Umbilical cord (tissue), 2 donors: ENCODE data around the gene IFNGR2. TPM values are rescaled to one million over a fixed set of nuclear protein-coding genes. Genes with fewer than 3 reads are reported as not detected.
A peak's percentile ranks its signal among the peaks of the same experiment; 100 is the strongest.
"Not testable (repeated sequence)": the region's sequence is repeated elsewhere in the genome, so short reads cannot be mapped to it uniquely, and the experiment has no call there.

Source experiments
- DNase-seq: peaks from one replicate; pipeline ENCODE4 v3.0.0-alpha.2; 2015; ENCODE audit warnings: low spot score
- total RNA-seq: library from RNA; depleted of rRNA; stranded (reverse); fragments of >200 nt; gene quantifications from one replicate; pipeline ENCODE4 v1.2.3, GENCODE V29; 2014; ENCODE audit warnings: low replicate concordance; ENCODE audit not compliant: insufficient read depth

Gene IFNGR2
- total RNA-seq, 1 donor from 2014 or later, result 85.2 TPM

GRCh38 chr21:33377221-33377920 is 25.8 kb upstream of the IFNGR2 start:
- DNase-seq, result no peak

DNA sequence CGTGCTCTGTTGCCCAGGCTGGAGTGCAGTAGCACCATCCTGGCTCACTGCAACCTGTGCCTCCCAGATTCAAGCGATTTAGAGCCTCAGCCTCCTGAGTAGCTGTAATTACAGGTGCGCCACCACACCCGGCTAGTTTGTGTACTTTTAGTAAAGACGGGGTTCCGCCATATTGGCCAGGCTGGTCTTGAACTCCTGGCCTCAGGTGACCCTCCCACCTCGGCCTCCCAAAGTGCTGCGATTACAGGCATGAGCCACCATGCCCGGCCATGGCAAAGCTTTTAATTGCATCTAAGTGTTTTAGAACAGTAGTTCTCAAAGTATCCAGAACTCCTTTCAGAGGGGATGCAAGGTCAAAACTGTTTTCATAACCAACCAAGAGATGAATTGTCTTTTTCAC is 25.1 kb upstream of the IFNGR2 start:
- DNase-seq, result no peak

DNA sequence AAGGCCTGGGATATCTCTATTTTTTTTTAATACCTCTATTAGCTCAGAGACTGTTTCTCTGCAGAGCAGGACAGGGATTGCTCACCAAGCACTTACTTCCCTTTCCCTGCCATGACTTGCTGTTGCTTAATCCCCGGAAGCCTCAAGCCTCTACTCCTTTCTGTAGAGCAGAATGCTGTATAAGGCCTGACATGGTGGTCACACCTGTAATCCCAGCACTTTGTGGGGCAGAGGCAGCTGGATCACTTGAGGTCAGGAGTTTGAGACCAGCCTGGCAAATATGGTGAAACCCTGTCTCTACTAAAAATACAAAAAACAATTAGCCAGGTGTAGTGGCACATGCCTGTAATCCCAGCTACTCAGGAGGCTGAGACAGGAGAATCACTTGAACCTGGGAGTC is 23.3 kb upstream of the IFNGR2 start:
- peak; percentile 58 for DNase-seq

DNA sequence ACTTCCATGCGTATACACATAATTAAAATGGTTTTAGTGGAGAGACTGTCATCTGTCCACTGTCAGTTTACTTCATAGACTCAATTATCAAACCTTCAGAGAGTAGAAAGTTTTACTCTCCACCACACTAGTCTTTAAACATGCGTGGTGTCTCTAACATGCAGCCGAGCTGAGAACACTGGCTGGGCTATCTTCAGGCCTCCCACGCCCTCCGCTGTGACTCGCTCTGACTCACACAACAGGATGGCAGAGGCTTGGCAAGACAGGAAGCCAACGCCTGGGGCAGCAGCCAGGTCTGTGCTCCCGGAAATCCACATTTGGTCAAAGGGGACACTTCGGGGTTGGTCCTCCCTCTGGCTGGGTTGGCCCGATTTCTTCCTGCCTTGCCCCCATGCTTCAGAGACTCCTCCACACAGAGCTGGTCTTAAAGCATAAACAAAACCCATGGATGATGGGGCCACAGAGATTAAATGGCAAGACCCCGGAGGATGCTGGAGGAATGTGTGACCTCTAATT is 22.7 kb upstream of the IFNGR2 start:
- peak; percentile 86 for DNase-seq

- DNase-seq, result not testable (repeated sequence)
Measured at GRCh38 chr21:33381381-33381780, 21.8 kb upstream of the IFNGR2 start.

GRCh38 chr21:33383056-33383888 is 19.9 kb upstream of the IFNGR2 start:
- DNase-seq, result peak; percentile 61

GRCh38 chr21:33384841-33385331 is 18.3 kb upstream of the IFNGR2 start:
- DNase-seq, result no peak

DNA sequence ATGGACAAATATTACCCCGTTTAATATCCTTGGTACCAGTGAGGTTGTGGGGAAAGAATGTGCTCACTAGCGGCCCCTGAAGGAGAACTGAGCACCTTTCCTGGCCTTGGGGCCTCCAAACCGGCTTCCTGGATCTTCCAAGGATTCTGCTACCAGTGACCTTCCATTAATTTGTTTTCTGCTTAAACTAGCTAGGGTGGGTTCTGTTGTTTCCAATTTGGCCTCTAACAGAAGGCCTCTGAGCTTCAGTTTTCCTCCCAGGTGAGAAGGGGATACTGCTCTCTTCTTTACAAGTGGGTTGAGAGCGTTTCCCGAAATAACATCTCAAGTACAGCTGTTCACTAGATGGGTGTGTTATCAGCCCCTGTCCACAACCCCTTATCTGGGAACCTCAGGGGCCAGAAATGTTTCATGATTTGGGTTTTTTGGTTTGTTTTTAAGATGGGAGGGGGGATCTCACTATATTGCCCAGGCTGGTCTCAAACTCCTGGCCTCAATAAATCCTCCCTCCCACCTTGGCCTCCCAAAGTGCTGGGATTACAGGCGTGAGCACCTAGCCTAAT is 16.9 kb upstream of the IFNGR2 start:
- DNase-seq, result no peak

- DNase-seq, result no peak
Measured at GRCh38 chr21:33387294-33387693, 15.9 kb upstream of the IFNGR2 start.

- no peak for DNase-seq
Measured at GRCh38 chr21:33388188-33388587, 15.0 kb upstream of the IFNGR2 start.

- no peak for DNase-seq
Measured at GRCh38 chr21:33390479-33390878, 12.7 kb upstream of the IFNGR2 start.

- DNase-seq, result no peak
Measured at GRCh38 chr21:33391656-33392055, 11.6 kb upstream of the IFNGR2 start.

DNA sequence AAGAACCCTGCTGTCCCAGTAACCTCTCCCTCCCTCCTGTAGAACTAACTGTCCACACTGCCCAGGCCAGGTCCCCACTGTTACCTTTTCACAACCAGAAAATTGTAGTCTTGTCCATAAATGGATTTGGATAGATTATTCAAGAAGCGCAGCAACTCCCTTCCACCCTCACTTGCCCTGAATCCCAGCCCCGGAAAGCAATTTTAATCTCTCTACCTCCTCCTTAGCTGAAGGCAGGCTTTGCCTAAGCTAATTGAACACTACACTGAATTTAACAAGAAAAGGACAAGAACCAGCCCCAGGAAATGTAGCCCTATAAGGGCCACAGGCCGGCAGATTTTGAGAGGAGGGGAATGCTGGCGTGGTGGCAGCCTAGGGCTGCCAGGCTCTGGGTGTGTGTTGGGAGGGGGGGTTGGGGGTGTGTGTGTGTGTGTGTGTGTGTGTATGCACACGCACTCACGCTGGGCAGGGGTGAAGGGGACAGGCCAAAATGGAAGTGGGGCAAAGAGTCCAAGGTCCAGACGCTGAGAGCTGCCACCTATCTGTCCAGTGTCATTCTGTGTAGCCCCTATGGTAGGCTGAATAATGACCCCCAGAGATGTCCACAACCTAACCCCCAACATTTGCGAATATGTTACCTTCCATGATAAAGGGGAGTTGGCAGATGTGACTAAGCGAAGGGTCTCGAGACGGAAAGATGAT is 10.8 kb upstream of the IFNGR2 start:
- DNase-seq, result no peak

GRCh38 chr21:33393348-33393747 is 9.9 kb upstream of the IFNGR2 start:
- no peak for DNase-seq

DNA sequence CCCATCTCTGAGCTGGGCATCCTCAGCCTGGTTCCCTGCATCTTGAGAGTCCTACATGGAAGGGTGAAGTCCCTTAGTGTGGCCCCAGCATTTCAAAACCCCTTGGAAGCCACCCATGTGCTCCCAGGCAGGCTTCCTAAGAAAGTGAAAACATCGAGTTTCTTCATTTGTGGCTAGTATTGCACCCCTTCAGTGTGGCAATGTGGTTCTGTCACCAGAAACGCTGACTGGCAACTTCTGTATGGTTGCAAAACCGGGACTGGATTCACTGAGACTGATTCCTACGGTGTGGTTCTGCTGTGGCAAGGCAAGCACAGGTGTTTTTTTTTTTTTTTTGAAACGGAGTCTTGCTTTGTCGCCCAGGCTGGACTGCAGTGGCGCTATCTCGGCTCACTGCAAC is 9.0 kb upstream of the IFNGR2 start:
- DNase-seq, result peak; percentile 39

GRCh38 chr21:33395891-33396331 is 7.3 kb upstream of the IFNGR2 start:
- DNase-seq, result peak; percentile 49

GRCh38 chr21:33396436-33396835 is 6.8 kb upstream of the IFNGR2 start:
- no peak for DNase-seq

DNA sequence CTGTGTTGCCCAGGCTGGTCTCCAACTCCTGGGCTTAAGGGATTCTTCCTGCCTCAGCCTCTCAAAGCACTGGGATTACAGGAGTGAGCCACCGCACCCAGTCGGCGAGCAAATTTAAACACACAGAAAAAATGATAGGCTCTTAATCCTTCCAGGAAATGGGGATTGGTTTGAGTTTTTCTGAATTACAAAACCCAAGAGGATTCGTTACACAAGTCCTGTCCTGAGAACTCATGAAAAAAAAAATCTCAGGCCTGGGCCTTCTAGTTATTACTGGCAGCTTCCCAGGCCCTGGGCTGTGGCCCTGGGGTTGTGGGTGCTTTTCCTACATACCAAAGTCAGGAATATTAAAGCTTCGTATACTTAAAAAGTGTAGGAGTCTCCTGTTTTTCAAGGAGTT is 6.3 kb upstream of the IFNGR2 start:
- peak; percentile 97 for DNase-seq

DNA sequence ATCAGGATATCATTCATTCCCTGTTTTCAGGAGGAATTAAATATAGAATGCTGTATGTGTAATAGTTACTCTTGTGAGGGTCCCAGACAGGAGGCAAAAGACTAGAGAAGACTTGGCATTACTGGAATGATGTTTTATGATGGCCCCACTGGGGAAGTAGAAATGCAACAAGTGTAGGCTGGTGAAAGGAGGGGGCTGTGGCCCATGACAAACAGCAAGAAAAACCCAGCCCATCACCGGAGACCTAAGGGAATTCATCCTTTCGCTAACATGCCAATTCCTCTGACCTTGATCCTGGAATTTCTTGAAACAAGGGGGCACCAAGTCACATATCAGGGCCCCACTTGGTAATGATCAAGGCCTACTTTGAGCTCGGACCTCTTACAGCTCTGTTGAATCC is 5.5 kb upstream of the IFNGR2 start:
- DNase-seq, result no peak

DNA sequence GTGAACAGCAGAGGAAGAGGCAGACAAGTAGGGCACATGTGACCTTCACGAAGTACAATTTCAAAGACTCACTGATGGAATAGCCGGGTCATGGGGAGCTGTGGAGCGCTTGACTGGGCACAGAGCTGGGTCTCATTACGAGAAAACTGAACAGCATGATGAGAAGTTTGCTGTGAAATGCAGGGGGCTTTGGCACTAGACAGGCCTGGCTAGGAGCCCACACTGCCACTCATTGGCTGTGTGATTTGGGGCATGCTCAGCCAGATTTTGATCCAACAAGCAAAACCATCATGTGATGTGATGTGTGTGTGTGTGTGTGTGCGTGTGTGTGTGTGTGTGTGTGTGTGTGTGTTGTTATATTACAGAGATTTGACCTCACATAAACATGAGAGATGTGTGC is 4.9 kb upstream of the IFNGR2 start:
- DNase-seq, result no peak

DNA sequence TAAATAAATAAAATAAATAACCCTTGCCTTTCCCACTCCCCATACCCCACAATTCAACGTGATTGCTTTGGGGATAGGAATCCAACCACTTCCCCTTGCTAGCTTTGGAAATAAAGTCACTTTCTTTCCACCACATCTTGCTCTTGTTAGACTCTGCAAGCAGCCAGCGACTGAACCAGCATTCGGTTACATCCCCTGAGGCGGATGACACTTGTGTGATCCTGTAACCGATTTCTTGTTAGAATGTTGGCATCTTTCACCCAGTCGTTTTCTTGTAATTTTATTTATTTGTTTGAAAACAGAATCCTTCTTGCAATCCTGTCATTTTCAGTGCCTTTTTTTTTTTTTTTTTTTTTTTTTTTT is 1.6 kb upstream of the IFNGR2 start:
- DNase-seq, result no peak
